Stimulated activated CD4-positive, alpha-beta T cell treated with anti-CD3 and anti-CD28 coated beads, Interleukin-12 subunit alpha, Interleukin-12 subunit beta, amount 100 ng/mL, for 4 hours (primary cell): ENCODE data around the gene MLH3.
A peak's percentile ranks its signal among the peaks of the same experiment; 100 is the strongest.
"Not testable (repeated sequence)": the region's sequence is repeated elsewhere in the genome, so short reads cannot be mapped to it uniquely, and the experiment has no call there.

Experiments used
- DNase-seq: peaks from one replicate; pipeline ENCODE4 v3.0.0-alpha.2; 2020

MLH3 gene

GRCh38 chr14:75050852-75051555 lies at the start of gene MLH3:
TSS of gene MLH3 (minus strand) at chr14:75051467. CDS start at chr14:75049655, 1,812 bp downstream.
- DNase-seq: peak; percentile 80

DNA sequence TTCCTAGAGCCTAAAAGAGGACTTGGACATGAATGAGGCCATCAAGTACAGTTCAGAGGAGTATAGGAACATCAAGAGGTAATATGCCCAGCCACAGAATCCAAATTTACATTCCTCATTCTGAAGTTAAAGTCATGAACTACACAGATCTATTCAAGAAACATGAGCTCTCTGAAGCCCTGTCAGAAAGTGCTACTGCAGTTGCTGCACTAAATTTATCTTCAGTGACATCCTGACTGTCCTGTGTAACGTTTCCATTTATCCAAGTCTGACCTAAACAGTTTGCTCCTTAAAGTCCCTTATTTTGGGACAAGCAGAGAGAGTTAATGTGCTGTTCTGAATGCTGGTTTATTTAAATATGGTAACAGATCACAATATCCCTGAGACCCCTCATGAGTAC lies 47.4 kb upstream of the MLH3 start:
- no peak for DNase-seq

- DNase-seq: no peak
Observed at GRCh38 chr14:75098212-75098611, 46.9 kb upstream of the MLH3 start.

GRCh38 chr14:75096959-75097358 lies 45.7 kb upstream of the MLH3 start:
- no peak for DNase-seq

DNA sequence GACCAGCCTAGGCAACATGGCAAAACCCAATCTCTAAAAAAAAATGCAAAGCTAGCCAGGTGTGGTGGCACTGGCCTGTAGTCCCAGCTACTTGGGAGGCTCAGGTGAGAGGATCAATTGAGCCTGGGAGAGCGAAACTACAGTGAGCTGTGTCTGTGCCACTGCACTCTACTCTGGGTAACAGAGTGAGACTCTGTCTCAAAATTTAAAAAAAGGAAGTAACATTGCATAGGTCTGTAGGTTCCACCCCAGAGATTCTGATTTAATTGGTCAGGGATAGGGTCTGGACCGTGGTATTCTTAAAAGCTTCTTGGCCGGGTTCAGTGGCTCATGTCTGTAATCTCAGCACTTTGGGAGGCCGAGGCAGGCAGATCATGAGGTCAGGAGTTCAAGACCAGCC lies 44.4 kb upstream of the MLH3 start:
- DNase-seq: no peak

- DNase-seq: no peak
Observed at GRCh38 chr14:75094896-75095295, 43.6 kb upstream of the MLH3 start.

- DNase-seq: no peak
Observed at GRCh38 chr14:75092698-75093097, 41.4 kb upstream of the MLH3 start.

DNA sequence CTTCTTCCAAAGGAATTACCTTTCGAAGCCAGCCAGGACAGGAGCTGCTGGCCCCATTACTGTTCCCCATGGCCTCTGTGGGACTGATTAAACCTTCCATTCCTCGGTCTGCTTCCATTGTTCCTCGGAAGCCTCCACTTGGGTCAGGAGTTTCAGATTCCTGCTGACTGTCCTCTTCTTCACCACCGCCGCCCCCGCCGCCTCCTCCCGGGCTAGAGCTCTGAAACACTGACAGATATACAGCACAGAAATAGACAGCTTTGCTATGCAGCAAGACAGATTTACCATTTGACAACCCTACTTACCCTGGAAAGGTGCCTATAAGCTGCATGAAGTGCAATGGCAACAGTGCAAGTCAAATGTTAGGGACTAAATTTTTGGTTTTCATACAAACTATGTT lies 40.0 kb upstream of the MLH3 start:
- DNase-seq: no peak

GRCh38 chr14:75090353-75090752 lies 39.1 kb upstream of the MLH3 start:
- no peak for DNase-seq

- peak; percentile 4 for DNase-seq
Observed at GRCh38 chr14:75088566-75089373, 37.5 kb upstream of the MLH3 start.

DNA sequence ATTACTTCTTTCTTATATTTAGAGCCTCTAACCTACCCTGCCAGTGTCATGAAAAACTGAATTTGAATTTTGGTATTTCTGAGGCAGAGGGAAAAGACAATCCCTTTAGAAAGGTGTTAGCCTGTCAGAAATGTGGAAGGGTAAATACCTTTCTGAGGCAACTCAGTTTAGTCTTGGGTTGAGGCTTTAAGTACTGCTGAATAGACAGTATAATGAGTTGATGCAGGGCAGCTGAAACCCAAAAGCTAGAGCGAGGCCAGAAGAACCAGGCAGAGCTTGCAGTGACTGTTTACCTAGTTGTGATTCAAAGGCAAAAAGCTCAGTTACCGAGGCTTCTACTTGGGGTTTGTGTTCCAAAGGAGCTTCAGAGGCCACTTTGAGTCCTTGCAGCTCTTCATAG lies 36.9 kb upstream of the MLH3 start:
- no peak for DNase-seq

GRCh38 chr14:75084513-75084912 lies 33.2 kb upstream of the MLH3 start:
- no peak for DNase-seq

DNA sequence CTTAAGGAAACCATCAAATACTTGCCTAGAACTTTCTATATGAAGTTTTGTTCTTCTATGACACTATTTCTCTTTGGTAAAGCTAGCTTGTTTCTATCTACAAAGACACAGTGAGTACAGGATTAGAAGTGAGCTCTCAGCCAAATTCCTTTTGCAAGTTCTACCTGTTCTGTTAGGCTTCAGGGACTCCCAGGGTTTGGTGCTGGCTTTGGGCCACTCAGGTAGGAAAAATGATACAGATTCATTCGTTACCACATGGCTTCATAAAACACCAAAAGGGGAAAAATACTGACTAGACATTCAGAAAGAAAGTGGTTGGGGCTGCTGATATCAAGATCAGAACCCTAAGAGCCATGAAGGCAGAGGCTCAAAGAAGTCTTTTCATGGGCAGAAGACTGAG lies 32.0 kb upstream of the MLH3 start:
- no peak for DNase-seq

DNA sequence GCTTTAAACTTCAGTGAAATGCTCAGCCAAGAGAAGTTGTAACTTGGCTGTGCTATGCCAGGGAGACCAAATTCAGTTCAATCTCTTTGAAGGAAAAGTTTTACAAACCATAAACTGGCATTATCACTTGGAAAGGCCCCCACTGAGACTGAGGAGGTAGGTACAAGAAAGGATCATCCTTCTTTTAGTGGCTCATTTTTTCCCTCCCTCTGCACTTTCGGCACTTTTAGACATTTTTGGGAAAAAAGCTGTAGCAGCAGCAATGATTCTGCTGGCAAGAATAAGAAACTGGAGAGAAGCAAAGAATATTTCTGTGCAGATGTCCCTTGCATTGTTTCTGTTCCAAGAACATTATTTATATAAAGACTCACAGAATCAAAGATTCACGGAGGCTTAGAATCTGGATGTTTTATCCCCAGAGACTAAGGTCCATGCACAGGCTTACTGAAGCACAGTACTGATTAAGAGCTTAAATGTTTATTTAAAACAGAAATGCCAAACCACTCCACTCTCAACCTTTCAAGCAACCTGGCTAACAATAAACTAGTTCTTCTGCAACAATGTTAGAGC lies 30.5 kb upstream of the MLH3 start:
- DNase-seq: no peak

DNA sequence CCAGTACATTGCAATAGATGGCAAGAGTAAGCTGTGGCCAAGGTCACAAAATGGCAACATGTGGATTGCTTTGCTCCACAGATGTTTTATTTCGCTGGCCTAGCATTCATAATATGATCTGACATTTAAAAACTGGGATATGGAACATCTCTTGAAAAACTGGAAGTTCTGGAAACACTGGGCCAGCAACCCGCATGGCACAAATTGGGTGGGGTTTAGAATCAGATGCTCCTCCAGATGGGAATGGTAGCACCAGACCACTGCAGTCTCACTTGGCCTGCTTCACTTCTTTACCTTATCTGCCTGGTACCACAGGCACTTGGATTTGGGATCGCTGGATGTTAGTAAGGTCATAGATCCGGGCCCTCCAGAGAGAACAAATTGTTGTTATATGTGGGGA lies 28.3 kb upstream of the MLH3 start:
- DNase-seq: no peak

DNA sequence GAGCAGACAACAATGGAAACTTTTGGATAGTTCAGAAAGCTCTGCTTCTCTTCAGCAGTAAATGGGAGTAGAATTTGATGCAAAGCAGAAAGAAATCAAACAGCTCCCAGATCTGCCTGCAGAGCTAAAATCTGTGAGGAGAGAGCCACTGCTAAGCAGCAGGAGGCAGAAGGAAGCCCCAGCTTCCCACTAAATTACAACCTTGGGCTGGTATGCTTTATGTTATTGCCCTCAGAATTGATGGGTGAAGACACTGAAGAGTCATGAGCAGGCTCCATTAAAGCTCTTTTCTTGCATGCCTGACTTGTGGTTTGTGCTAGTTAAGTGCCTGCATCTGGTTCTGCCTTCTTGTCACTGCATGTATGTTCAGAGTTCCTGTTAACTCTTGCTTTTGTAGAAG lies 26.5 kb upstream of the MLH3 start:
- DNase-seq: no peak

DNA sequence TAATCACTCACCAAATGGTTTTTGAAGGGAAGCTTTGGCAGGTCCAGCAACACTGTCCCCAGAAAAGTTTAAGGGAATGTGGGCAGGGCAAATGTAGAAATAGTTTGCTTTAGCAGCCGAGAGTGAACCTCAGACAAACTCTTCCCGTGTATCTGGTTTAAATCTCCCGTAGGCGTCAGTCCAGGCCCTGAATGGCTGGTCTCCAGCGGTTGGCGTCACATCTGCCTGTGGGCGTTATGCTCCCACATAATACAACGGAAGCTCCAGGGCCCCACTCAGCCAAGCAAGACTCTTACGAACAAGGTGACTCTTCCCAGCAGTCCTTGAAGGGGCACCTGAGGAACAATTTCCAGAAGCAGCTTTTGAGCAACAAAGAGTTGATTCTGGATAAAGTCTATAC lies 19.1 kb upstream of the MLH3 start:
- no peak for DNase-seq

- no peak for DNase-seq
Observed at GRCh38 chr14:75069811-75070145, 18.5 kb upstream of the MLH3 start.

DNA sequence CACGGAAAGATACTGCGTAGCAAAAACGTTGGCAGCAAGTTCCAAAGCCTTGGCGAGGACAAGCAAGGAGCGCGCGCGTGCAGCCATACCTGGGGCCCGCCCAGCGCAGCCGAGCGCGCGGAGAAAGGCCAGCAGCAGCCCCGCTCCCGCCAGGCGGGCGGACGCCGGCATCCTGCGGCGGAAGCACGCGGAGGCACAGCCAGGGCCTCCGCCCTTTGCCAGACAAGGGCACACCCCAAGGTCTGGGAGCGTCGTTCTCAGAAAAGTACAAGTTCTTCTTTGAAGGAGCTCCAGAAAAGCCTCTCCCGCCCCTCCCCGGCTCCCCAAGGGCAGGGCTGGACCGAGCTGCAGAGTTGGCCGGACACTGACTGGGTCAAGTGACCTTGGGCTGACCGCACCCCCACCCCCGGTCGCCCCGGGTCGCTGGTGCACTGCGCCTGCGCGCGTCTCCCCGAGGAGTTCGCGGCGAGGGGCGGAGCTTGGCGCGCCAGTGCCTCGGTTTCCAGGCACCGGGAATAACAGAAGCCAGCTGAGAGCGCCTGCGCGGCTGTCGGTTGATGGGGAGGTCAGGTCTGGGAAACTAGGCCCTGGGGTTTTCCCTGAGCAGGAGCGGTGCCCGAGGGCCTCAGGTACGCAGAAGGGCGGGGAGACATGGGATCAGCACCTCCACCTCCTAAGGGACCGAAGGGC lies 18.0 kb upstream of the MLH3 start, which contains the start of gene ZC2HC1C:
Gene ZC2HC1C (plus strand): TSS at position 521 of the 690 bp plus-strand sequence. CDS start 933 bp downstream, outside the sequence.
- DNase-seq: peak; percentile 72

GRCh38 chr14:75068294-75069120 lies 17.2 kb upstream of the MLH3 start:
- no peak for DNase-seq

DNA sequence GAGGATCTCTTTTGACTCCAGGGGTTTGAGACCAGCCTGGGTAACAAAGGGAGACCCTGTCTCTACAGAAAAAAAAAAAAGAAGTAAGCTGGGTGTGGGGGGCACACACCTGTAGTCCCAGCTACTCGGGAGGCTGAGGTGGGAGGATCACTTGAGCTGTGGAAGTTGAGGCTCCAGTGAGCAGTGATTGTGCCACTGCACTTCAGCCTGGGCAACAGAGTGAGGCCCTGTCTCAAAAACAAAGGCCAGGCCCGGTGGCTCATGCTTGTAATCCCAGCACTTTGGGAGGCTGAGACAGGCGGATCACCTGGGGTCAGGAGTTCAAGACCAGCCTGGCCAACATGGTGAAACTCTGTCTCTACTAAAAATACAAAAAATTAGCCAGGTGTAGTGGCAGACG lies 16.5 kb upstream of the MLH3 start:
- DNase-seq: not testable (repeated sequence)

GRCh38 chr14:75067212-75067611 lies 15.9 kb upstream of the MLH3 start:
- no peak for DNase-seq

GRCh38 chr14:75066691-75067090 lies 15.4 kb upstream of the MLH3 start:
- DNase-seq: no peak
